8988T (cell line): Measurements from ENCODE around the gene ZNF536.

Source experiments
- DNase-seq: peaks from one replicate; pipeline ENCODE4 v3.0.0; 2011

The ZNF536 gene

DNA sequence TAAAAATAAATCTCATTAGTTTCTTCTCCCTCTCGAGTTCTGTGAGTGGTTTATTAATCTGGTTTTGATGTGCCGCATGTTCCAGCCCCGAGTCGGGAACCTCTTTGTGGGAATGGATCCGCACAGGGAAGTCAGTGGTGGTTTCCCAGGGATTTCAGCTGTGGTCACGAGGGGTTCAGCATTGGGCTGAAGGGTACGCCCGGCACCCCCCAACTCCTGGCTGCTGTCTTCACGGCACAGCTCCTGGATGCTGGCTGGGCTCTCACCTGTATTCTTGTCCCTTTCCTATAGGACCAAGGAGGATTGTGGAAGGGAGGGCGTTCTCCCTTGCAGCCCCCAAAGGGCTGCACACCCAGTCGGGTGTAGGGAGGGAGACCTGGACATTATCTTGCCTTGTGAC is 167.8 kb downstream of the ZNF536 start:
- DNase-seq: no peak

DNA sequence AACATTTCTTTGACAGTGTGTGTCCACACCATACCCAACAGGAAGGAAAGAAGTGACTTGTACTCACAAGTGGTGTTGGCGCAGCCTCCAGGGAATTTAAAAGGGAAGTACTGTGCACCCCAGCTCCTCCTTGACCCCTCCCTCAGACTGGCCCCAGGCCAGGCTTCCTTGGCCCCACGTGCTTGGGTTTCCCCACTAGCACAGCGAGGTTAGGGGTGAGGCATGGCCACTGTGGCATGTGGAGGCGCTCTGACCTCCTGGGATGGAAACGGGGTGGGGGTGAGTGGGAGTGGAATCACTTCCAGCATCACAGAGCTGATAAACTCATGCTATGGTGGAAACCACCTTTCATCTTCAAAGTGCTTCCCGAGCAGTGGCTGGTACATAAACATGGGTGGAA is 168.6 kb downstream of the ZNF536 start:
- no peak for DNase-seq

DNA sequence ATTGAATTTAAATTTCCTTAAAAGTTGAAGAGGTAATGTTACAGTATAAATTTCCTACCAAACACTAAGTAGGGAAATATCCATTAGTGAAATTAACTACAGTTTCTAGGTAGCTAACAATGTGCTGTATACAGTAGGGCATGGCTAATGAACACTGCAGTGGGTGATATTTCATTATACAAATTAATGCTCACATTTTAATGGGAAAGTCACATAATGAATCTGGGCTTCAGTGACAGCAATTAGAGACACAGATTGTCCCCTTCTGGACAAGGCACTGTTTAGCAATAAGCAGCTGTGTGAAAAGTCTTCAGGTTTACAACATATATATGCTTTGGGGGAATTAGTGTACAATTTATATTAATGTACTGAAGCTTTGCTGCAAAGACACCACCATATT is 169.4 kb downstream of the ZNF536 start:
- DNase-seq: no peak

DNA sequence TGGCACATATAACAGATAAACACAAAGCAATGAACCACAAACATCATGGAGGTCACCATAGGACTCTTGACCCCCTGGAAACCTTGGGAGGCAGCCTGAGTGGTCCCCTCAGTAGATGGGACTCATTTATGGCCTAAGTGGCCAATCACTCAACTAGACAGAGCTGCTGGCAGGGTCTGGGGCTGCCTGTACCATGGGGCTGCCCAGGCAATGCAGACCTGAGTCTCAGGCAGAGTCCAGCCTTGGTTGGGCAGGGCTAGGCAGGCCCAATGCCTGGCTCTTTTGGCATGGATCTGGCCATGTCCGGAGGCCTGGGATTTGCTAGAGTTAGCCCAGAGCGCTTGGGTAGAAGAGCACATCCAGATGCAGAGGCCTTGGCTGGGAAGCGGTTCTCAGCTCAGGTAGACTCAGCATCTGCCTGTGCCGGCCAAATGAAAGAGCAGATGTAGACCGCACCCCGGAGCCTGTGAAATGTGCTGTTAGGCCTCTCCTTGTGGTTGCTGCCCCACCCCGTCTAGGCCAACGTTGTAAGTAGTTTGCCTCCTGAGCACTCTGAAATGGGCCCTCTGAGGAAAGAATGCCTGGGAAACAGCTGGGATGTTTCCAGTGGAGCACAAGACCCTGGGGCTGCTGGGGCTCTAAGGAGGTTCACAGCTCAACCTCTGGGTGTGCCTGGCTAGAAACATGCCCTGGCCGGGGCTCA is 171.2 kb downstream of the ZNF536 start:
- no peak for DNase-seq

DNA sequence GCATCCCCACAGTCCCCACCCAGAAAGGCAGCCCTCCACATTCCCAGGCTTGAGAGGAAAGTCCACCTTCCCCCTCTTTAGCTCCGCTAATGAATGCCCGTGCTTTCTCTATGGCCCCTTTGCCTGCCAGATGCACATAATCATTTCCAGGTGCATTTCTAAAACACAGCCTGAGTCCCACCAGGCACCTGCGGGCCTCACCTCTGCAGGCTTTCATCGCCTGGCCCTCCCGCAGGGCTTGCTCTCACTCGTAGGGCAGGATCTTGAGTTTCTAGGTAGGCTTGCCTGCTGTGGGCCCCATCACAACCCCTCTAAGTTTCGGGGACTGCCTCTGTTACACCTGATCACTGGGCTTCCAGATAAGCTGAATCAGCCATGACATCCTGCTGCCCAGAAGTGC is 173.6 kb downstream of the ZNF536 start:
- DNase-seq: no peak

DNA sequence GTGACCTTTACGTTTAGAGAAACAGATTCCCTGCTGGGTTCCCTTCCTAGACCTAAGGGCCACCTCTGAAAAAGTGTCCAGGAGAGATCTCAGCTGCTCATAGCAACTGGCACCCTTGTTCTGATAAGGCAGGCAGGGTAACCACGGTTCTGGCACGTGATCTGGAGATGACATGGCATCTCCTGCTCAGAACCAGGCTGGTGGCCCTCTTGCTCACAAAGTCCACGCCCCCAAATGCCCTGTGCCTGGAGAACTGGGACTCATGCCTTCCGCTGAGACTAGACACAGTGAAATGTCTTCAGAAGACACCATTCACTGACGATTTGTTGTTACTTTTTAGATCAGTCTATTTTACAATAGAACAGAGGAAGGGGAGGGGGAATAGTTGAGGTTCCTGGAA is 174.1 kb downstream of the ZNF536 start:
- no peak for DNase-seq

DNA sequence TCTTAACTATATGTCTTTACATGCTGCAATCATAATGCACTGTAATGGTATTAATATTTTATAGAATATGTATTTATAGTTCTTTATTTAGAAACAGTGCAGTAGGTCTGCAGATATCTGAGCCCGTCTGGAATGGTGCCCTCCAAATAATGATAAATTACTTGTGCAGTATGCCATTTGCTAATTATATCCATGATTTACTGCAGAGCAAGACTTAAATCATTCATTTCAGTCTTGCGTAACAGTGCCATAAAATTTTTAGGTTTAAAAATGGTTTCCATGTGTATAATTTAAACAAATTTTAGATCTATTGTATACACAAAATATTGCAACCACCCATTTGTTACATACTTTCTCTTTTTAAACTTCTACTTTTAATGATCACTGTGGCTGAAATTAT is 175.1 kb downstream of the ZNF536 start:
- DNase-seq: no peak

DNA sequence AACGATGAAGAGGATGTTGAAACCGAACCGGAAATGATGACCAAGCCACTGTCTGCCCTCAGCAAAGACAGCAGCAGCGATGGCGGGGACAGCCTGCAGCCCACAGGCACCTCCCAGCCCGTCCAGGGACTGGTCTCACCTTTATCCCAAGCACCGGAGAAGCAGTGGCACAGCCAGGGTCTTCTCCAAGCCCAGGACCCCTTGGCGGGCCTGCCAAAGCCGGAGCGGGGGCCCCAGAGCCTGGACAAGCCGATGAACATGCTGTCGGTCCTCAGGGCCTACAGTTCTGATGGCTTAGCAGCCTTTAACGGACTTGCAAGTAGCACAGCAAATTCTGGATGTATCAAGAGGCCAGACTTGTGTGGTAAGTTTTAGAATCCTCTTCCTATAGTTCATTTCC is 177.0 kb downstream of the ZNF536 start:
- DNase-seq: no peak

DNA sequence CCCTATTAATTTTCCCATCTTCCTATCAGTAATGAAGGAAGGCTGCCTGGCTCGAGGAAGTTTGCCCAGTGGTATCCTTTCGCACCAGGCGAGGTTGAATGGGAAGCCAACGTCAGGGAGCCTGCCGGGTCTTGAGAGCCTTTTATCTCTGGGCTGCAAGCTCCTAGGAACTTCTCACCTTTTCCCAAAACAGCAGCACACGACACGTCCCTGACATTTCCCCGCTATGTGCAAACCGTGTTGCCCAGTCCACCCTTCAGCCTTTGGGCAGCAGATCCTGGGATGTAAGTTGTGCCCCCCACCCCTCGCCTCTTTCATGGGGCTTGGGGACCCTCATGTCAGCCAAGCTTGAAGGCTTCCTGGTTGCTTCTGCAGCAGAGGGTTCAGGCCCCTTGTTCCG is 179.1 kb downstream of the ZNF536 start:
- no peak for DNase-seq

DNA sequence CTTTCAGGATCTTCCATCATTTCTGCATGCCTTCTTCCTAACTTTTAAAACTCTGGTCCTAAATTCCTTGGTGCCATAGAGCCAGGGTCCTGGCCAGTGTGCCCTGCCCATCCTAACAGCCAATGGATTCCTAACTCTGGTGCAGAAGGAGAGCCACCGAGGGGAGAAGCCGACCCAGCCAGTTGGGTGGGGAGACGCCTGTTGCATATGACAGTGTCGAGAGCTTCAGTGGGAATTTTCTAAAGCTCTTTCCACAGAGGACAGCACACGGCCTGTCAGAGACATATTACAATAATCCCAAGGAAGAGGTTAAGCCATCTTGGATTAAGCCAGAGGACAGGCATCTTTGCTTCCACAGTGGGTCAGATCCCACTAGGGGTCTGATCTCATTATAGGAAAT is 180.4 kb downstream of the ZNF536 start:
- DNase-seq: no peak

DNA sequence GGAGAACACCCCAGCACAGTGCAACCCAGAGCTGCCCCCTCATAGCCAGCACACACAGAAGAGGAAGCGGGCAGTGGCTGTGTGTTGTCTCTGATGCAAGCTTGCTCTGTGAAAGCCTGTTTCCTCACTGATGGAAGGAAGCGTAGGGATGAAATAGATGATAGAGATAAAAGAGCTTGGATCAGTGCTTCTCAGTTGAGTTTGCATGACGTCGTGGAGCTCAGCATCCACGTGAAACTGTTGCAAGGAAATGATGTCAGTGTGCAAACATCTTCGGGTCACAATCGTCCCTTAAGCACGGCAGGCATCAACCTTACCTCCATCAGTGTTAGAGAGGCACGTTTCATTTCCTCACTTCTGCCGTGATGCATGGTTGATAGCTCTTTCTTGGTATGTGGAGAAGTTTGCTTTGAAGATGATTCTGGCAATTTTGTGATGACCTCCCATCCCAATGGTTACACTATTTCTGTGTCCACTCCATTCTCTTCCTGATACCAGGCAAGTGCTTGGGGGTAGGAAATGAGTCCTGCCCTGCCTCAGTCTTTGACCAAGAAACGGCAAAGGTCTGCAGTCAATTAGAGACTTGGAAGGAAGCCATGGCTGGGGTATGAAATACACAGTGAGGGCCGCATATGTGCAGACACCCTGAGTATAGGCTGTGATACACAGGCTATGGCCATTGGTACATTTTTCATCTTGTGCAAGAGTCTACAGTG is 183.0 kb downstream of the ZNF536 start:
- DNase-seq: no peak

DNA sequence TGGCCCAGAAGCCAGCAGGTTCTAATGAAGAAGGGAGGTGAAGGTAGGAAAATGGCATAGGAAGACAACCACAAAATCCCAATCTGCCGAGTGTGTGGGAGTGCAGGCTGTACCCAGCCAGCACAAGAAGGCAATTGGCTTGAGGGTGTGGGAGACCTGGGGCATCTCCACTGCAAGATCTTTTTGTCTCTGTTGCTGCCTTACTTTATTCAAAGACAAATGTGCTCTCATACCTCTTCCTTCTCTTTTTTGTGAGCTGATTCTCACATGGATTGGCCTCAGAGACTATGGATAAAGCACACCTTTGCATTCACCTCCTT is 183.6 kb downstream of the ZNF536 start:
- DNase-seq: no peak

DNA sequence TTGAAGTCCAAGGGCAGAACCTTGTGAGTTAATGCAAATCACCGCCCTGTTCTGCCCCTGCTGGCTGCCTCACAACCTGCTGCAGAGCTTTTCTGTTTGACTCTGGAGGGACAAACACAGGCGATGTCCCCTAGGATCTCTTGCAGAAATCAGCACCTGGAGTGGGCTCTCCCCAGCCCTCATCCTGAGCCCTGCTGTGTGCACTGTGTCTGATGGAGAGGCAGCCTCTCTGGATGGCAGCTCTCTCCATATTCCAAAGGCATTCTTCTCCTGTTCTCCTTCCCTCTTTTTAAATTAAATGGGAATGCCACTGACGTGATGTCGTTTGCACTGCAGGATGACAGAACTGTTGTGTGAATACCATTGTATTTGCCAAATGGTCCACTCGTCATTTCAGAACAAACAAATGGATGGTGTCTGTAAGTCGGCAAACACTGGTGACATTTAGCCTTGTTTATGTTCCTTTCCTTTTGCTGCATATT is 184.1 kb downstream of the ZNF536 start:
- no peak for DNase-seq

DNA sequence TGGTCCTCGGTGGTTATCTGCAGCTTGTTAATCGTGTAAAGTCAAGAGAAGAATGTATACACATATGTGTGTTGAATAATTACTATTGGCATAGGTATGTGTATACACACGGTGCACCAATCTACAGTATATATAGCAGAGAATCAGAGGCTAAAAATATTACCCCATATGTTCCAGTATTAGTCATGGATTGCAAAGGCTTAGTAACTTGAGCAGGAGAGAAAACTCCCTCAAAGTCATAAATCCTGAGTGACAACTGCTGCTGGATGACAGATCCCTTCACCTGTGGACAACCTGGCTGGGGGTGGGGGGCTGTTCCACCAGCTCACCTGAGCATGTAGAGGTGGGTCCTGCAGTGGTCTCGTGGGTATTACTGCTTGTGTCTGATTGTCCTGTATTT is 185.0 kb downstream of the ZNF536 start:
- DNase-seq: no peak

DNA sequence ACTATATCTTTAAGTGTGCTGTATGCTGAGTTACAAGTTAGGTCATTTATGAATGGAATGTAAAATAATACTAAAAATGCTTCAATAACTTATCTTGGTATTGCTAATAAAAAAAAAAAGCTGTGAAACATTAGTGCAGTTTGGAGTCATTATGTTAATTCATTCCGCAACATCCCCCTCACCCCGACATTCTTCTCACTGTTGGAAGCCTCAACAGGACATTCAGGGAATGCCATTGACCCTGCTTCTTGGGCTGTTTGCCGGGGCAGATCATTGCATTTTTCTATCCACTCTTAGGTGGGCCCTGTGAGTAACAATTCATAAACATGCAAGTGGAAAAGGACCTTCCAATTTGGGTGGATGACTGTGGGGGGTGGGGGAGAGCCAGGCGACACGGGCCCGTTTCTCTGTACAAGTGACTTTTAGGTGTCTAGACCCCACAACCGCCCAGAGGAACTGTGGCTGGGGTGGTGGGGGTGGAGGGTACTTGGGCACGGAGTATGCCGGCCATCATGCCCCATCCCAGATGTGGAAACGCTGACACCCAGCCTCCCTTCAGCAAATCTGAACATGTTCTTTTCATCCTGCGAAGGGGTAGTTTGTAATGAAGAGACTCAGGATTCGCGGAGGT is 185.9 kb downstream of the ZNF536 start:
- DNase-seq: no peak

DNA sequence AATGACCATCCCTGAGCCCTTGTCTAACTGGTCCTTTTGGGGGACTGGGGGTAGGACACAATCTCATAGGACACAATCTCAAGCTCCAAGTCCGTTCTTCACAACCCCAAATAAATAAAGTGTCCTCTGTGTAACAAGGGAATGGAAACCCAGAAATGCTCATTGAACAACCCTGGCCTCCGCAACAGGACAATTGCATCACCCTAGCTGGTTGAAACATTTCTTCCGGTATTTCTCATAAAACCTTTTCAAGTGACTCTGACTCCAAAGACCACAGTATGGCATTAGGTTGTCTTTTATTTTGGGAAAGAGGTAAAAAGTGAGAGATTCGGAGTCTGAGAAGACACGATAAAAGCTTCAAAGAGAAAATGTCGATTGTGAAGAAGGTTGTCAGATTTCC is 186.6 kb downstream of the ZNF536 start:
- no peak for DNase-seq

DNA sequence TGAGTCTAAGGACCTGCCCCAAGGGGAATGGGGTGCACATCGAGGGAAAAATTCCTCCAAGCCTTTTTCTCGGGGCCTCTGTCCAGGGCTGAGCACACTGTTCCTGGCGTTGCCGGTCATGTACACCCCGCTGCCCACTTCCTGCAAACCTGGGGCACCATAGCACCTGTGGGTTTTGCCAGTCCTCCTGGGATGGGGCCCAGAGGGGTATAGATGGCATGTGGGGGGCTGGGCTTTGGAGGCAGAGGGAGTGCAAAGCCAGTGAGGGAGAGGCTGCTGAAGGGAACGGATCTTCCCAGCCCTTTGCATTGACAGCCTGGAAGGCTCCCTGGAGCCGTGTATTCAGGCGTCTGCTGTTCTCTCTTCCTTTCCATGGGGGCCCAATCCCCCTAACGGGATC is 187.3 kb downstream of the ZNF536 start:
- no peak for DNase-seq

DNA sequence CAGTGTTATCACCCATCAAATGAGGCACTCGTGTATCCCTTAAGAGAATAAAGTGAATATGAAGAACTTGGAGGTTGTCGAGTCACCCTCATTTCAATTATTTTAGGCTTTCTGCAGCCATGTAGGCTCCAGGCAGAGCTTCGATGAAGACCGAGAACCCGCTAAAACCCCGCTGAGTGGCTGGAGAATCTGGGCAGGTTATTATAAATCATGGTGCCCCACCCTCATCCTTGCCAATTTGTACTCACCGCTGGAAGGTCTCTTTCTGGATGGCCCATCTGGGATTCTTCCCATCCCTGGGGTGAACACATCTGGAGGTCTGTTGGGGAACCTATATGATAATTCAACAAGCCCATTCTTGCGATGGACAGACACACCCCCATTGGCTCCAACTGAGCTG is 190.8 kb downstream of the ZNF536 start:
- DNase-seq: no peak

DNA sequence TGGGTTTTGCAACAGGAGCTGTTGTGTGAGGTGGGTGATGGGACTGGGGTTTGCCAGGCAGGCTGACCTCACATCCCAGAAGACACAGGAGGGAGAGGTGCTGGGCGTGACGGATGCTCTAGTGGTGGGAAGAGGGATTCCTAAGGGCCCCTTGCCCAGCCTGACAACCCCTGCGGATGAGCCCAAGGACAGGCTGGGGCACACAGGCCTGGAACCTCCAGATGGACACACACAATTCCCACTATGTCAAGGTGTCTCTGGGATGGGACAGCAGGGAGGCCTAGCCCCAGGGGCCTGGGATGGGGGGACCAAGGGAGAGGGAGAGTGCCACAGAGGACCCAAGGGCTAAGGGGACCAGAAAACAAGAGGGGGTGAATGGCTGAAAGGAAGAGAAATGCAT is 191.5 kb downstream of the ZNF536 start:
- no peak for DNase-seq

DNA sequence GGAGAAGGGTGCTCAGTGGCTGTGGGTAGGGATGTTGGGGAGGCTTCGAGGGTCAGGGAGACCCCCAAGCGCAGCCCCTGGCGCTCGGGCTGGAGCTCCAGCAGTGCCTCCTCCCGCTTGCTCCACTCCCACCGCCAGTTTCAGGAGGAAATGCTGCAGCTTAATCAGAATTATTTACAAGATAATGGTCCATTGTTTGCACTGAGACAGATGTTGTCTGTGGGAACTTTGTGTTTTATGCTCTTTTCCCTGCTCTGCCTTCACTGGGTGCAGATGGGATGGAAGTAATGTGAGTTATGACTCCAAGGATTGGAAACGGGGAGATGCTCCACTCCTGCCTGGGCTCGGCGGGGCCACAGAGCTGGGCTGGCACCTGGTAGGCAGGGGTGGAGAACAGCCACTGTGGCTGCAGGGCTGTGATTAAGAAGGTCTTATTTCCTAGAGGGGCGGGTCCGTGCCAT is 192.4 kb downstream of the ZNF536 start:
- DNase-seq: no peak

DNA sequence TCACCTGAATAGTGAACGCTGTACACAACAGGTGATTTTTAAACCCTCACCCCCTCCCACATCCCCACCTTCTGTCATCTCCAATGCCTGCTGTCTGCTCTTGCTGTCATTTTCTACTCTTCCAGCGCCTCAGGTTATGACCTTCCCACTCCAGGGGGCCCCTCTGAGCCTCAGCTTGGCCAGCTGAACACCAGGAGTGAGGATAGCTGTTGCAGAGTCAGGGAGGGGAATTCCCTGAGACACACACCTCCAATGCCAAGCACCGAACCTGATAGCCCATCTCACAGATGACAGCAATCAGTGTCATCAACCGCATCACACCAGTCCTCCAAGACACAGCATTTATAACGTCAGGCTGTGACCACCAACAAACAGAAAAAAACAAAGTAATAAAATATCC is 193.5 kb downstream of the ZNF536 start:
- DNase-seq: no peak

DNA sequence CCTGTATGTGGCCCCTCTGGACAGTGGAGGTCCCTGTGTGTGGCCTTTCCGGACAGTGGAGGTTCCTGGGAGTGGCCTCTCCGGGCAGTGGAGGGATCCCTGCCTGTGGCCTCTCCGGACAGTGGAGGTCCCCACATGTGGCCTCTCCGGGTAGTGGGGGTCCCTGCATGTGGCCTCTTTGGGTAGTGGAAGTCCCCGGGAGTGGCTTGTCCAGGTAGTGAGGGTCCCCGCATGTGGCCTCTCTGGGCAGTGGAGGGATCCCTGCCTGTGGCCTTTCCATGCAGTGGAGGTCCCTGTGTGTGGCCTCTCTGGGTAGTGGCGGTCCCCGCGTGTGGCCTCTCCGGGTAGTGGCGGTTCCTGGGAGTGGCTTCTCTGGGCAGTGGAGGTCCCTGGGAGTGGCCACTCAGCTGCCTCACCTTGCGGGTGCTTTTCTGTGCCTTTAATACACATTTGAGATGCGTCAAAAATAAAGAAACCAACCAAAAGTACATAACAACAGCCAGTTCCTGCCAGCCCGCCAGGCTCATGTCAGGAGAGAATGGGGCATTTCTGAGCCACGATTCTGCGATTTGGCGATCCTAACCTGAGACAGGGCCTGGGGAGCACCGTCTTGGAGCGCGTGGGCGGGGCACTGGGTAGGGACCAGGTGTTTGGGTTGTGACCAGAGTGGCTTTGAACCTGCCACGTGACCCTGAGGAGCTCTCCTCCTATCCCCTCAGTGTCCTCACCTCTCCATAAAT is 194.7 kb downstream of the ZNF536 start:
- no peak for DNase-seq

DNA sequence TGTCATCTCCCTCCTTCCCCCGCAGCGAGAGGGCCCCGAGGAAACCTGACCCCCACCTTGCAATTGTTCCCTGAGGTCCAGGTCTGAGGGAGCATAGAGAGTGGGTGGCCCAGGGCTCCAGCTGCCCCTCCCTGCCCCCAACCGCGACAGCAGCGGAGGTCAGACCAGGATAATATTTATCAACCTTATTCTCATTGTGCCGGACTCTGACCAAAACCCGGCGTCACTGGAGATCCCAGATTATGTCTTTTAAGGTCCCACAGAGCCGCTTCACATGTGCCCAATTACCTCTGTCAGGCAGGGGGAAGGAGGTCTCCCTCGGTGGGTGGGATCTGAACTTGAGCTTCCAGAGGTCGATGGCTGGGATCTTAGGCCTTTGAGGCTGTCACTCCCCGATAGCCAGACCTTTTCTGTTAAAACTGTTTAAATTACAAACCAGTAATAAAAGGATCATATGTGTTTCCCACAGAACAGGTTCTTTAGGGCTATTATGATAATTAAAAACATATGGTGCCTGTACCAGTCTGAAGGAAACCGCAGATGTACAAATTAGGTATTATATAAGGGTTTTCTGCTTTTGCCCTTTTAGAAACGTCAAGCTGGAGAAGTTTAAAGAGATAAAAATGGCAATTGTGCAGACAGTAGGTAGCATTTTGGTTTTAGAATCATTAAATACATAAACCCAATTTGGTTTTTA is 195.5 kb downstream of the ZNF536 start:
- DNase-seq: no peak
